ENCODE measurements around the gene TTYH2.

Gene TTYH2

GRCh38 chr17:74235040-74235581 lies 21.7 kb downstream of the TTYH2 start:
- intact Hi-C loops (cut with DNase I; ENCODE audit: low total_unique reads), result no loop called here
- Histone ChIP-seq H3K27ac (no peak overlapping the region), H3K4me3 (no peak overlapping the region), H3K4me1 (no peaks in the 10 kb centered on the region), H3K9me3 (no peaks in the 10 kb centered on the region), H3K27me3 (no peaks in the 10 kb centered on the region), H3K36me3 (peaks cover 0 to 42% (median 9%) of the 10 kb centered on the region in 3 donors)
- no peak for DNase-seq
- no peak for TF ChIP-seq CTCF (IDR thresholded peaks at IDR 0.05)

- H3K4me3 ChIP-seq, result no peak overlapping the region
- intact Hi-C loops (cut with DNase I; ENCODE audit: low total_unique reads), result no loop called here
- H3K27me3 ChIP-seq, result no peaks in the 10 kb centered on the region
- H3K9me3 ChIP-seq, result no peaks in the 10 kb centered on the region
- peaks cover 0 to 34% (median 9%) of the 10 kb centered on the region in 3 donors for H3K36me3 ChIP-seq
- DNase-seq, result no peak
- TF ChIP-seq CTCF (IDR thresholded peaks at IDR 0.05), result no peak
- no peak overlapping the region for H3K27ac ChIP-seq
- peaks cover 0 to 5% (median 0%) of the 10 kb centered on the region in 4 donors for H3K4me1 ChIP-seq
These were observed 22.6 kb downstream of the TTYH2 start for GRCh38 chr17:74235911-74236371.

GRCh38 chr17:74237321-74237720 lies 23.9 kb downstream of the TTYH2 start:
- H3K4me1 ChIP-seq, result peaks cover 0 to 12% (median 0%) of the 10 kb centered on the region in 4 donors
- DNase-seq, result no peak
- no peak overlapping the region for H3K4me3 ChIP-seq
- no peak for TF ChIP-seq CTCF (IDR thresholded peaks at IDR 0.05)
- H3K27ac ChIP-seq, result no peak overlapping the region
- H3K9me3 ChIP-seq, result no peaks in the 10 kb centered on the region
- H3K27me3 ChIP-seq, result no peaks in the 10 kb centered on the region
- H3K36me3 ChIP-seq, result peaks cover 0 to 20% (median 9%) of the 10 kb centered on the region in 3 donors
- intact Hi-C loops (cut with DNase I; ENCODE audit: low total_unique reads), result no loop called here

- no peaks in the 10 kb centered on the region for H3K27me3 ChIP-seq
- H3K9me3 ChIP-seq, result no peaks in the 10 kb centered on the region
- H3K27ac ChIP-seq, result no peak overlapping the region
- TF ChIP-seq CTCF (IDR thresholded peaks at IDR 0.05), result no peak
- intact Hi-C loops (cut with DNase I; ENCODE audit: low total_unique reads), result no loop called here
- H3K4me1 ChIP-seq, result peaks cover 0 to 12% (median 0%) of the 10 kb centered on the region in 4 donors
- H3K36me3 ChIP-seq, result peaks cover 0 to 25% (median 9%) of the 10 kb centered on the region in 3 donors
- no peak overlapping the region for H3K4me3 ChIP-seq
- peak in 1 of 2 donors; percentile 62 for DNase-seq
These were observed 25.8 kb downstream of the TTYH2 start for GRCh38 chr17:74239172-74239571.

- Histone ChIP-seq H3K4me3 (no peak overlapping the region), H3K27ac (no peak overlapping the region), H3K9me3 (no peaks in the 10 kb centered on the region), H3K4me1 (peaks cover 0 to 12% (median 0%) of the 10 kb centered on the region in 4 donors), H3K27me3 (no peaks in the 10 kb centered on the region), H3K36me3 (peaks cover 0 to 33% (median 9%) of the 10 kb centered on the region in 3 donors)
- no peak for DNase-seq
- no peak for TF ChIP-seq CTCF (IDR thresholded peaks at IDR 0.05)
- intact Hi-C loops (cut with DNase I; ENCODE audit: low total_unique reads), result no loop called here
These were observed 27.3 kb downstream of the TTYH2 start for GRCh38 chr17:74240618-74241205.
